IMR-90 (cell line): Measurements from ENCODE around the gene SKAP1. TPM values are rescaled to one million over a fixed set of nuclear protein-coding genes. Genes with fewer than 3 reads are reported as not detected.

Experiments
- ATAC-seq: fragments of 200-7000 bp; cut with Tn5 transposase; 2 replicates; pipeline ENCODE4 v1.9.1; 2020; ENCODE audit warnings: low read depth, mild to moderate bottlenecking, moderate library complexity
- BruUV-seq: library from RNA; stranded (reverse); fragments of 400-500 nt; replicated peaks from 2 replicates; lab custom pipeline; 2021; lab: Mats Ljungman, UMichigan
- CTCF ChIA-PET: fragments of 300-600 bp; formaldehyde crosslinking; extraction: SDS; loops from one replicate; lab custom pipeline; 2021; ENCODE audit warnings: antibody characterized with exemption; lab: Yijun Ruan, JAX
- POLR2A ChIA-PET: fragments of 300-600 bp; sonication (Branson Sonifier 250); formaldehyde crosslinking; loops from one replicate; lab custom pipeline; 2022; ENCODE audit warnings: antibody characterized with exemption; ENCODE audit not compliant: unreplicated experiment; lab: Charles Lee
- DNase-seq: peaks from one replicate; pipeline ENCODE4 v3.0.0; 2013
- H2AFZ ChIP-seq: replicated peaks from 2 replicates; pipeline ENCODE3; 2013; ENCODE audit warnings: low read length, mild to moderate bottlenecking; ENCODE audit not compliant: poor library complexity
- H2AK5ac ChIP-seq: 2 replicates; pipeline ENCODE4 v1.6.1; 2013; ENCODE audit warnings: low read depth, low read length, inconsistent platforms
- H2AK9ac ChIP-seq: replicated peaks from 2 replicates; pipeline ENCODE3; 2013; ENCODE audit warnings: mild to moderate bottlenecking, low read depth, low read length, moderate library complexity; ENCODE audit not compliant: poor library complexity
- H2BK120ac ChIP-seq: 2 replicates; pipeline ENCODE4 v1.6.1; 2013; ENCODE audit warnings: low read depth, low read length, inconsistent platforms
- H2BK15ac ChIP-seq: 3 replicates; pipeline ENCODE4 v1.6.1; 2013; ENCODE audit warnings: low read depth, low read length, inconsistent platforms
- H2BK20ac ChIP-seq: 2 replicates; pipeline ENCODE4 v1.6.1; 2013; ENCODE audit warnings: low read depth, mild to moderate bottlenecking, inconsistent platforms, low read length, moderate library complexity
- H2BK5ac ChIP-seq: 2 replicates; pipeline ENCODE4 v1.6.1; 2013; ENCODE audit warnings: mild to moderate bottlenecking, low read depth, low read length, inconsistent platforms; ENCODE audit not compliant: poor library complexity, severe bottlenecking
- H3K14ac ChIP-seq: replicated peaks from 2 replicates; pipeline ENCODE4 v1.6.1; 2013; ENCODE audit warnings: low read depth, low read length, inconsistent platforms
- H3K18ac ChIP-seq: 2 replicates; pipeline ENCODE4 v1.6.1; 2013; ENCODE audit warnings: low read depth, low read length, control low read depth
- H3K23ac ChIP-seq: 2 replicates; pipeline ENCODE4 v1.6.1; 2013; ENCODE audit warnings: low read depth, low read length, inconsistent platforms
- H3K27ac ChIP-seq: 2 replicates; pipeline ENCODE4 v1.5.1; 2013; ENCODE audit warnings: mild to moderate bottlenecking, control low read depth, low read length; ENCODE audit not compliant: insufficient read depth
- H3K27me3 ChIP-seq: 2 replicates; pipeline ENCODE4 v1.6.1; 2013; ENCODE audit warnings: low read length; ENCODE audit not compliant: control insufficient read depth, insufficient read depth
- H3K36me3 ChIP-seq: 2 replicates; pipeline ENCODE4 v1.6.1; 2013; ENCODE audit warnings: low read length, mixed read lengths; ENCODE audit not compliant: control insufficient read depth, insufficient read depth
- H3K4ac ChIP-seq: 2 replicates; pipeline ENCODE4 v1.6.1; 2013; ENCODE audit warnings: low read depth, low read length, inconsistent platforms
- H3K4me1 ChIP-seq: 2 replicates; pipeline ENCODE4 v1.6.1; 2013; ENCODE audit warnings: low read length, mixed read lengths; ENCODE audit not compliant: control insufficient read depth, insufficient read depth
- H3K4me2 ChIP-seq: 2 replicates; pipeline ENCODE4 v1.6.1; 2013; ENCODE audit warnings: low read depth, mild to moderate bottlenecking, control low read depth, low read length, moderate library complexity
- H3K4me3 ChIP-seq: 2 replicates; pipeline ENCODE4 v1.5.1; 2013; ENCODE audit warnings: low read depth, mild to moderate bottlenecking, control low read depth, low read length, moderate library complexity; ENCODE audit not compliant: insufficient read depth
- H3K56ac ChIP-seq: 2 replicates; pipeline ENCODE4 v1.6.1; 2013; ENCODE audit warnings: low read length, inconsistent platforms; ENCODE audit not compliant: insufficient read depth; ENCODE audit errors: extremely low read depth
- H3K79me1 ChIP-seq, 2 experiments: 2 replicates each; pipeline ENCODE4 v1.6.1; 2013; ENCODE audit warnings: low read length in 2 of 2, inconsistent platforms in 1 of 2, low read depth in 1 of 2
- H3K9ac ChIP-seq: 2 replicates; pipeline ENCODE4 v1.6.1; 2013; ENCODE audit warnings: low read depth, low read length, control low read depth
- H3K9me1 ChIP-seq: 2 replicates; pipeline ENCODE4 v1.6.1; 2013; ENCODE audit warnings: low read length, inconsistent platforms; ENCODE audit not compliant: insufficient read depth
- H3K9me3 ChIP-seq: 2 replicates; pipeline ENCODE4 v1.6.1; 2013; ENCODE audit warnings: low read length; ENCODE audit not compliant: control insufficient read depth, insufficient read depth
- H4K20me1 ChIP-seq: 2 replicates; pipeline ENCODE4 v1.6.1; 2013; ENCODE audit warnings: low read length, inconsistent platforms; ENCODE audit not compliant: insufficient read depth
- H4K5ac ChIP-seq: 2 replicates; pipeline ENCODE4 v1.6.1; 2013; ENCODE audit warnings: mild to moderate bottlenecking, low read depth, low read length, control low read depth
- H4K8ac ChIP-seq, 2 experiments: 2 replicates each; pipeline ENCODE4 v1.6.1; 2013; ENCODE audit warnings: low read depth in 2 of 2, low read length in 2 of 2, control low read depth in 1 of 2, inconsistent platforms in 1 of 2
- H4K91ac ChIP-seq: 2 replicates; pipeline ENCODE4 v1.6.1; 2013; ENCODE audit warnings: low read depth, low read length, inconsistent platforms; ENCODE audit not compliant: insufficient read depth
- BHLHE40 ChIP-seq: fragments of 150-350 bp; IDR thresholded peaks from 2 replicates; pipeline ENCODE4 v1.6.1; 2016; ENCODE audit warnings: mild to moderate bottlenecking, low read depth, low read length
- CEBPB ChIP-seq: IDR thresholded peaks from 2 replicates; pipeline ENCODE4 v1.6.1; 2012; ENCODE audit warnings: low read depth, low read length, improper control_type of control experiment
- MAFK ChIP-seq: IDR thresholded peaks from 2 replicates; pipeline ENCODE4 v1.6.1; 2012; ENCODE audit warnings: low read depth, low read length, improper control_type of control experiment
- RFX5 ChIP-seq: IDR thresholded peaks from 2 replicates; pipeline ENCODE4 v1.8.0; 2012; ENCODE audit warnings: low read depth, mild to moderate bottlenecking, low read length, moderate library complexity
- WGBS, 2 experiments: methylation state at CpG; one replicate each; pipeline versions ENCODE4 v1.1.5 to v1.1.7; 2013; ENCODE audit warnings: missing lambda C conversion rate in 2 of 2; ENCODE audit not compliant: insufficient read length in 1 of 2; ENCODE audit errors: extremely low coverage in 2 of 2; 5-methylcytosine and 5-hydroxymethylcytosine counted together
- dilution Hi-C: fragments of 300-500 bp; cut with HindIII; formaldehyde crosslinking; loops from one replicate; pipeline ENCODE4 v1.14.3; 2018; ENCODE audit warnings: low sequenced_read_pairs; ENCODE audit not compliant: unreplicated experiment
- in situ Hi-C: fragments of 300-500 bp; cut with MboI; formaldehyde crosslinking; loops from 3 replicates; pipeline ENCODE4 v1.14.3; 2019; ENCODE audit warnings: low sequenced_read_pairs, inconsistent platforms, mixed read lengths
- intact Hi-C: fragments of 100-400 bp; cut with micrococcal nuclease; formaldehyde crosslinking; loops from 2 replicates; pipeline ENCODE4 v1.10.0; 2022
- polyA plus RNA-seq, 3 experiments: library from polyadenylated mRNA; depleted of rRNA; stranded (reverse); fragments of >200 nt; gene quantifications; 2 replicates each; pipeline ENCODE4 v1.2.3, GENCODE V29; 2012; ENCODE audit warnings: low replicate concordance in 1 of 3
- total RNA-seq: library from RNA; depleted of rRNA; stranded (reverse); fragments of >200 nt; gene quantifications from 2 replicates; pipeline ENCODE4 v1.2.3, GENCODE V29; 2012

Gene SKAP1
- total and polyA plus RNA-seq, 2 of the 4 experiments (the other 2 are of a cell fraction): not detected

- no peak for TF ChIP-seq BHLHE40
These were observed 302.5 kb downstream of the SKAP1 start (continued) for GRCh38 chr17:48127371-48128051.

- Histone ChIP-seq H2BK20ac (no peak overlapping the region), H2AK5ac (no peak overlapping the region), H3K27me3 (0 out of 2 replicates have a peak, but pooled peaks cover 3% of the 10 kb centered on the region), H3K23ac (no peak overlapping the region), H3K27ac (no peak overlapping the region), H3K56ac (no peak overlapping the region), H3K14ac (no peak overlapping the region), H3K9me3 (no peaks in the 10 kb centered on the region), H3K4ac (no peak overlapping the region), H2BK5ac (no peak overlapping the region), H3K4me2 (no peak overlapping the region), H4K91ac (no peak overlapping the region), H4K8ac (no peak overlapping the region), H3K9ac (no peak overlapping the region), H2AK9ac (no peak overlapping the region), H4K5ac (no peak overlapping the region), H3K4me3 (no peak overlapping the region), H4K20me1 (no peaks in the 10 kb centered on the region), H3K9me1 (no peaks in the 10 kb centered on the region), H3K4me1 (no peaks in the 10 kb centered on the region), H2BK120ac (no peak overlapping the region), H2BK15ac (no peak overlapping the region), H3K18ac (no peak overlapping the region), H3K79me1 (no peaks in the 10 kb centered on the region), H2AFZ (no peak overlapping the region), H3K36me3 (peaks cover 18% of the 10 kb centered on the region)
- ChIA-PET CTCF (interaction anchor here (0.8 kb wide), 1 partner anchor 100 kb away, joined by 3 read pairs; no protein-coding TSS in a partner anchor), POLR2A (interaction anchor here (0.6 kb wide), 1 partner anchor 437 kb away, joined by 3 read pairs; no protein-coding TSS in a partner anchor)
- no peak for DNase-seq
- intact Hi-C loops (no loop called here), dilution Hi-C loops (no loop called here), in situ Hi-C loops (loop anchor here (5.0 kb wide), 1 partner anchor 99 kb away; no protein-coding TSS in a partner anchor)
- no peak for ATAC-seq
- no TSS peak for BruUV-seq
- WGBS, 2 experiments: 90% methylated on average over 5 of the region's 7 CpGs; no CpG with 5 or more reads in 1 of the 2 experiments
- TF ChIP-seq MAFK: no peak
- no peak for TF ChIP-seq CEBPB
- no peak for TF ChIP-seq RFX5
These were observed 303.5 kb downstream of the SKAP1 start for GRCh38 chr17:48126532-48126850.
